GM12874 (cell line): ENCODE results near the gene GSDME.

Experiments
- TF ChIP-seq, protein P1 (sequence below): IDR thresholded peaks from 2 replicates; pipeline ENCODE4 v1.5.1; 2011; ENCODE audit warnings: low read depth, mild to moderate bottlenecking, control low read depth, low read length, moderate library complexity; ENCODE audit not compliant: insufficient read depth

The GSDME gene

GRCh38 chr7:24724451-24725190 lies 32.6 kb downstream of the GSDME start:
- TF ChIP-seq, protein P1, sequence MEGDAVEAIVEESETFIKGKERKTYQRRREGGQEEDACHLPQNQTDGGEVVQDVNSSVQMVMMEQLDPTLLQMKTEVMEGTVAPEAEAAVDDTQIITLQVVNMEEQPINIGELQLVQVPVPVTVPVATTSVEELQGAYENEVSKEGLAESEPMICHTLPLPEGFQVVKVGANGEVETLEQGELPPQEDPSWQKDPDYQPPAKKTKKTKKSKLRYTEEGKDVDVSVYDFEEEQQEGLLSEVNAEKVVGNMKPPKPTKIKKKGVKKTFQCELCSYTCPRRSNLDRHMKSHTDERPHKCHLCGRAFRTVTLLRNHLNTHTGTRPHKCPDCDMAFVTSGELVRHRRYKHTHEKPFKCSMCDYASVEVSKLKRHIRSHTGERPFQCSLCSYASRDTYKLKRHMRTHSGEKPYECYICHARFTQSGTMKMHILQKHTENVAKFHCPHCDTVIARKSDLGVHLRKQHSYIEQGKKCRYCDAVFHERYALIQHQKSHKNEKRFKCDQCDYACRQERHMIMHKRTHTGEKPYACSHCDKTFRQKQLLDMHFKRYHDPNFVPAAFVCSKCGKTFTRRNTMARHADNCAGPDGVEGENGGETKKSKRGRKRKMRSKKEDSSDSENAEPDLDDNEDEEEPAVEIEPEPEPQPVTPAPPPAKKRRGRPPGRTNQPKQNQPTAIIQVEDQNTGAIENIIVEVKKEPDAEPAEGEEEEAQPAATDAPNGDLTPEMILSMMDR: no peak

GRCh38 chr7:24723178-24723530 lies 34.1 kb downstream of the GSDME start:
- TF ChIP-seq, protein P1: no peak

- TF ChIP-seq, protein P1: no peak
Observed at GRCh38 chr7:24722386-24723177, 34.7 kb downstream of the GSDME start.

DNA sequence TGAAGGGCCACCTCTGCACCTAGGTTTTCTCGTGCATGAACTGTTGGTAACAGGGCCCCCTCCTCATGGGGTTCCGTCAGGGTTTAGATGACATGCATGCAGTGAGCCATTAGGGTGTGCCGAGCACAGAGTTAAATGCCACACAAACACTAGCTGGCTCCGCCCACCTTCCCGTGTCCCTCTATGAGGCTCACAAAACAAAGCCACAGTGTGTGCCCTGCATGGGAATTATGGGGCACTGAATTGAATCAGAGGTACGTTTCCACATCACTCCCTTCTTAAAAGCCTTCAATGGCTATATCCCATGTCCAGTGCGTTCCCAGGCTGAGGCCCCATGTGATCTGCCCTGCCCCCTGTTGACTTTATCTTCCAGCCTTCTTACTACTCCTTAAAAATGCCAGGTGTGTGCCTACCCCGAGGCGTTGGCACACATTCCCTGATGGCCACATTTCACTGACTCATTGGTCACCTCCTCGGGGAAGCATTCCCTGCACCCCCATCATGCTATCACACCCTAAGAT lies 35.7 kb downstream of the GSDME start:
- TF ChIP-seq, protein P1: no peak

DNA sequence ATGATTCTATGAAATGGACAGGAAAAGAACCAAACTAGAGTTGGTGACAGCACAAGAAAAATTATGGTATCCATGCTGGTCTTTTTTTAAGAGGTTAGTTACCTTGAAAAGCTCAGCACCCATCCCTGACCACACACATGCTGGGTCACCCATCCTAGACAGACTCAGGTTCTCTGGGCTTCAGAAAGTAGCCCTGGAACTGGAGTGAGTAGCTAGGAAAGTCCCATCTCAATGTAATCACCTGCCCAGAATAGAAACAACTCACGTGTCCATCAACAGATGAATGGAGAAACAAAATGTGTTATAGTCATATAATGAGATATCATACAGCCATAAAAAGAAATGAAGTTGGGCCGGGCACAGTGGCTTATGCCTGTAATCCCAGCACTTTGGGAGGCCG lies 37.0 kb downstream of the GSDME start:
- TF ChIP-seq, protein P1: no peak

GRCh38 chr7:24718977-24719491 lies 38.2 kb downstream of the GSDME start:
- TF ChIP-seq, protein P1: no peak

GRCh38 chr7:24718431-24718831 lies 38.8 kb downstream of the GSDME start:
- TF ChIP-seq, protein P1: no peak
